8988T (cell line): ENCODE data around the gene SMG1.
A peak's percentile ranks its signal among the peaks of the same experiment; 100 is the strongest.

Experiments
- DNase-seq: peaks from one replicate; pipeline ENCODE4 v3.0.0; 2011

Gene SMG1

GRCh38 chr16:18842565-18842964, 83.6 kb downstream of the SMG1 start:
- no peak for DNase-seq

GRCh38 chr16:18841833-18842525, 84.2 kb downstream of the SMG1 start:
- no peak for DNase-seq

- no peak for DNase-seq
Measured at GRCh38 chr16:18839555-18839954, 86.7 kb downstream of the SMG1 start.

GRCh38 chr16:18836702-18837101, 89.5 kb downstream of the SMG1 start:
- DNase-seq, result no peak

GRCh38 chr16:18834864-18835263, 91.3 kb downstream of the SMG1 start:
- no peak for DNase-seq

- DNase-seq, result no peak
Measured at GRCh38 chr16:18833707-18834505, 92.3 kb downstream of the SMG1 start.

- DNase-seq, result no peak
Measured at GRCh38 chr16:18832613-18833012, 93.6 kb downstream of the SMG1 start.

- no peak for DNase-seq
Measured at GRCh38 chr16:18832006-18832405, 94.2 kb downstream of the SMG1 start.

- DNase-seq, result no peak
Measured at GRCh38 chr16:18829251-18829650, 97.0 kb downstream of the SMG1 start.

GRCh38 chr16:18827890-18828289, 98.3 kb downstream of the SMG1 start:
- DNase-seq, result no peak

GRCh38 chr16:18816286-18816685, 109.9 kb downstream of the SMG1 start:
- no peak for DNase-seq

- no peak for DNase-seq
Measured at GRCh38 chr16:18811925-18812324, 114.3 kb downstream of the SMG1 start.

- DNase-seq, result no peak
Measured at GRCh38 chr16:18809165-18809564, 117.0 kb downstream of the SMG1 start.

GRCh38 chr16:18805257-18805773, 120.9 kb downstream of the SMG1 start:
- no peak for DNase-seq

- DNase-seq, result no peak
Measured at GRCh38 chr16:18804540-18804939, 121.7 kb downstream of the SMG1 start.

GRCh38 chr16:18803569-18804462, 122.4 kb downstream of the SMG1 start:
- no peak for DNase-seq

GRCh38 chr16:18802767-18803343, 123.4 kb downstream of the SMG1 start:
- no peak for DNase-seq

- peak; percentile 52 for DNase-seq
Measured at GRCh38 chr16:18801145-18801972, 124.8 kb downstream of the SMG1 start, which contains the start of gene ARL6IP1. Gene ARL6IP1, minus strand, starts transcription at chr16:18801549. Its CDS starts 83 bp downstream, at chr16:18801466.

GRCh38 chr16:18800775-18801144, 125.4 kb downstream of the SMG1 start:
- no peak for DNase-seq

GRCh38 chr16:18800293-18800692, 125.9 kb downstream of the SMG1 start:
- no peak for DNase-seq

- no peak for DNase-seq
Measured at GRCh38 chr16:18799500-18799899, 126.7 kb downstream of the SMG1 start.

- no peak for DNase-seq
Measured at GRCh38 chr16:18797746-18798145, 128.5 kb downstream of the SMG1 start.
